ENCODE data around the gene IRAK2. TPM values are rescaled to one million over a fixed set of nuclear protein-coding genes. Genes with fewer than 3 reads are reported as not detected.
A peak's percentile ranks its signal among the peaks of the same experiment; 100 is the strongest.

IRAK2 gene
- total RNA-seq, 1 experiment from 2014 or later: 0.61 TPM

DNA sequence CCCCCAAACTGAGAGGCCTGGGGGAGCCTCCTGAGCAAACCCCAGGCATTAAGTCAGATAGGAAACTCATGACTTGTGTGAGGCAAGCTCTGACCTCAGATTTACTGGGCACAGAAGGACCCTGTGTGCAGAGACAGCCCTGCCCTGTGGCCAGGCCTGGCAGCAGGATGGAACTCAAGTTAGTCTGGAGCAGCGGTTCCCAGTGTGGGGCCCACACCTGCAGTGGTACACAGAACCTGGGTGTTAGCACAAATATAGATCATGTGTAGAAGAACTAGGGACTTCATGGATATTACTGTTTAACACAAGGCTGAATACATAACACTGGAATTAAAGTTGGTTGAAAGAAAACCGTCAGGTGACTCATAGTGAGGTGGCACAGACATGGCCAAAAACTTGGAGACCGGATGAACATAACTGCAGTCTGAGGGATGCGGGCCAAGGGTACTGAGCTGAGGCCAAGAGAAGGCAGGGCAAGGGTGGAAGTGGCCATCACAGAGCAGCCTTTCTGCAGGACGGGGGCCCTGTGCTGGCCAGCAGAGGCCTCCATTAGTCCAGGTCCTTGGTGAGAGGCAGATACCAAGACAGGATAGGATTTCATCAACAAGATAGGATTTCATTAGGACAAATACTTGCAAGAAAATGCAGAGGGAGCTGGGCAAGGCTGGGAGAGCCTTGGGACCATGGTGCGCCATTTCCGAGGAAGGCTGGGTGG lies 40.9 kb downstream of the IRAK2 start:
- Histone ChIP-seq H2AFZ (ENCODE audit: low read length) (no peak overlapping the region), H3K27ac (ENCODE audit: insufficient read length, low read depth, low read length) (no peak overlapping the region)

More for the DNA sequence above, 40.9 kb downstream of the IRAK2 start:
- Histone ChIP-seq H3K23ac (ENCODE audit: insufficient read length, low read depth, low read length) (no peak overlapping the region), H2BK20ac (ENCODE audit: low read depth, low read length, poor library complexity, severe bottlenecking) (no peak overlapping the region), H4K20me1 (ENCODE audit: control insufficient read depth, insufficient read depth, insufficient read length) (no peaks in the 10 kb centered on the region), H2AK5ac (ENCODE audit: insufficient read length, low read length) (no peak overlapping the region), H3K18ac (ENCODE audit: insufficient read length, low read depth, low read length) (no peak overlapping the region), H3K23me2 (ENCODE audit: insufficient read length, low read depth, low read length, poor library complexity, severe bottlenecking) (no peaks in the 10 kb centered on the region), H3K27me3 (ENCODE audit: insufficient read depth, low read length) (no peaks in the 10 kb centered on the region), H3K9ac (ENCODE audit: extremely low read depth, insufficient read length, low read length) (no peak overlapping the region), H3K56ac (ENCODE audit: insufficient read length, low read depth, low read length) (no peak overlapping the region), H2BK15ac (ENCODE audit: low read depth, low read length) (no peak overlapping the region), H3K79me1 (ENCODE audit: insufficient read depth, low read depth, low read length, poor library complexity, severe bottlenecking) (no peaks in the 10 kb centered on the region), H3K4me2 (ENCODE audit: insufficient read depth, insufficient read length, low read length) (no peak overlapping the region), H3K14ac (ENCODE audit: insufficient read depth, low read length) (no peak overlapping the region), H2BK12ac (ENCODE audit: insufficient read length, low read depth, low read length) (no peak overlapping the region), H3K4me1 (ENCODE audit: insufficient read depth, low read length) (no peaks in the 10 kb centered on the region), H2BK120ac (ENCODE audit: low read depth, low read length, poor library complexity, severe bottlenecking) (no peak overlapping the region), H4K8ac (replicated peaks; ENCODE audit: insufficient read length, low read depth, low read length) (no peak overlapping the region), H3K79me2 (ENCODE audit: insufficient read depth, low read length) (no peaks in the 10 kb centered on the region), H4K91ac (ENCODE audit: insufficient read length, low read depth, low read length) (no peak overlapping the region), H4K5ac (ENCODE audit: insufficient read length, low read depth, low read length) (no peak overlapping the region), H3K9me3 (ENCODE audit: control insufficient read depth, low read depth, low read length) (no peaks in the 10 kb centered on the region), H3T11ph (ENCODE audit: low read length) (no peak overlapping the region), H3K4ac (ENCODE audit: low read depth, low read length) (no peak overlapping the region), H2BK5ac (ENCODE audit: insufficient read length, low read length) (no peak overlapping the region)
- DNase-seq: no peak
- Mint-ChIP-seq H3K36me3 (ENCODE audit: insufficient read depth in 1 of 3, low read depth in 3 of 3) (no peaks in the 10 kb centered on the region; a peak in 1 of 7 replicates), H3K9me3 (no peaks in the 10 kb centered on the region), H3K27me3 (ENCODE audit: low read depth) (no peaks in the 10 kb centered on the region; the same call in 1 of the 2 replicates), H3K4me1 (no peaks in the 10 kb centered on the region), H3K4me3 (no peak overlapping the region), H3K27ac (peak overlapping the region in 2 of 3 experiments; percentile 31 to 79; a peak in 3 of 7 replicates)
- WGBS (ENCODE audit: extremely low coverage, insufficient read length, low lambda C conversion rate): no CpG with 5 or more reads among the region's 7 CpGs
- TF ChIP-seq, protein P1, sequence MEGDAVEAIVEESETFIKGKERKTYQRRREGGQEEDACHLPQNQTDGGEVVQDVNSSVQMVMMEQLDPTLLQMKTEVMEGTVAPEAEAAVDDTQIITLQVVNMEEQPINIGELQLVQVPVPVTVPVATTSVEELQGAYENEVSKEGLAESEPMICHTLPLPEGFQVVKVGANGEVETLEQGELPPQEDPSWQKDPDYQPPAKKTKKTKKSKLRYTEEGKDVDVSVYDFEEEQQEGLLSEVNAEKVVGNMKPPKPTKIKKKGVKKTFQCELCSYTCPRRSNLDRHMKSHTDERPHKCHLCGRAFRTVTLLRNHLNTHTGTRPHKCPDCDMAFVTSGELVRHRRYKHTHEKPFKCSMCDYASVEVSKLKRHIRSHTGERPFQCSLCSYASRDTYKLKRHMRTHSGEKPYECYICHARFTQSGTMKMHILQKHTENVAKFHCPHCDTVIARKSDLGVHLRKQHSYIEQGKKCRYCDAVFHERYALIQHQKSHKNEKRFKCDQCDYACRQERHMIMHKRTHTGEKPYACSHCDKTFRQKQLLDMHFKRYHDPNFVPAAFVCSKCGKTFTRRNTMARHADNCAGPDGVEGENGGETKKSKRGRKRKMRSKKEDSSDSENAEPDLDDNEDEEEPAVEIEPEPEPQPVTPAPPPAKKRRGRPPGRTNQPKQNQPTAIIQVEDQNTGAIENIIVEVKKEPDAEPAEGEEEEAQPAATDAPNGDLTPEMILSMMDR (conservative IDR thresholded peaks at IDR 0.05): no peak

Measured in H9 (cell line).